LHCN-M2 (cell line): Measurements from ENCODE around the gene TTBK2. TPM values are rescaled to one million over a fixed set of nuclear protein-coding genes. Genes with fewer than 3 reads are reported as not detected.
"Not testable (repeated sequence)": the region's sequence is repeated elsewhere in the genome, so short reads cannot be mapped to it uniquely, and the experiment has no call there.

Source experiments
- DNase-seq: peaks from one replicate; pipeline ENCODE4 v3.0.0-alpha.2; 2012; ENCODE audit warnings: low read depth
- polyA plus RNA-seq: library from polyadenylated mRNA; unstranded; fragments of >200 nt; gene quantifications from one replicate; pipeline ENCODE4 v1.2.1, GENCODE V29; 2012; ENCODE audit warnings: missing spikeins
- total RNA-seq: library from RNA; depleted of rRNA; stranded (reverse); fragments of >200 nt; gene quantifications from 2 replicates; pipeline ENCODE4 v1.2.3, GENCODE V29; 2014; rRNA removed

TTBK2 gene
- total RNA-seq, result 4.0 and 9.6 TPM in 2 replicates
- polyA plus RNA-seq, result 1.9 TPM

GRCh38 chr15:42920519-42921341 is at the start of gene TTBK2:
Gene TTBK2 (minus strand): TSS chr15:42920778. CDS start chr15:42878617, 42,161 bp downstream.
- DNase-seq, result peak; percentile 98

- DNase-seq, result no peak
These were observed 43.9 kb upstream of the TTBK2 start for GRCh38 chr15:42964476-42964875.

DNA sequence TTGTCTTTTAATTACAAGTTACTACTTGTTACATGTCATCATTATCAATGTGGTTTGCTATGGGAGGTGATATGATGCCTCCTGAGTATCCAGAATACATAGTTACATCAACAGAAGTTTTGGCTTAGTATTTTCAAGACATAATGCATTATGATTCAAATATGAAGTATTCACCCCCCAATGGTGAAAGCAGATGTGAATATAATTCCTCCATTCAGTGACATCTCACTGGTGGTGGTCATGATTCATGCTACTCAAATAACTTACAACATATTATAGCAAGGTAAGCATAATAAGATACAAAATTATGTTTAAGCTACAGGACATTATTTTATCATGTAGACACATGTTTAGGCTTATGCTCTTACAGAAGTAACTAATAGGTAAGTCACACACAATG is 34.9 kb upstream of the TTBK2 start:
- peak; percentile 86 for DNase-seq

- no peak for DNase-seq
These were observed 33.7 kb upstream of the TTBK2 start for GRCh38 chr15:42954291-42954690.

- DNase-seq, result not testable (repeated sequence)
These were observed 28.3 kb upstream of the TTBK2 start for GRCh38 chr15:42948898-42949297.

DNA sequence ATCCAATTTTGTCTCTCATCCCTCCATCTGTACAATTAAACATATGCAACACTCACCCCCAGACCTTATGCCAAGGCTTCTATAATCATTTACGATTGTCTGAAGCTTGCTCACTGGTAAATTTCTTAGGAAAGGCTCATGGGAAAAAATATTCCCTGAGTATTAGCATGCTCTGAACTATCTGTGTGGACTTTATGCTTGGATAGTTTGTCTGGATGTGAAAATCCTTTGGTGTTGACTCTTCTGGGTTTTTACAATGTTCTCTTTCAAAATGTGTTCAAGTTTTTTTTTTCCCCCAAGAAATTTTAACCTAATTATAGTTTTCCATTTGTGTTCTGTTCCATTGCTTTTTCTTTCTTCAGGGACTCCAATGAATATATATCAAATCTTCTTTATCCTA is 19.9 kb upstream of the TTBK2 start:
- DNase-seq, result no peak

DNA sequence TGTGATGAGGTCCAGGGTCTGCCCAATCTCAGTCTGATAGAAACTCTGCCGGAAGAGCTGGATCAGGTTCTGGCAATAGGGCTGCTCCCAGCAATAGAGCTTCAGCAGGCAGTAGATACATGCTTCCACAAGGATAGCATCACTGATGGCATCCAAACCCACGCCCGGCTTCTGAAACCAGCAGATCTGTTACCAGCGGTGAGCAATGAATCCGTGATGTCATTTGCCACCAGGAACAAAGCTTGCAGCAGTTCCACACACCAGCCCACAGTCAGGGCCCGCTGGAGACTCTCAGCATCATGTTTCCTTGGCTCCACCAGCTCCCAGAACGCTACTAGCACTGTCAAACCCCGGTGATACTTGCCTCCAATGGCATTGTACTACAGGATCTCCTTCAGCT is 19.3 kb upstream of the TTBK2 start:
- DNase-seq, result no peak

DNA sequence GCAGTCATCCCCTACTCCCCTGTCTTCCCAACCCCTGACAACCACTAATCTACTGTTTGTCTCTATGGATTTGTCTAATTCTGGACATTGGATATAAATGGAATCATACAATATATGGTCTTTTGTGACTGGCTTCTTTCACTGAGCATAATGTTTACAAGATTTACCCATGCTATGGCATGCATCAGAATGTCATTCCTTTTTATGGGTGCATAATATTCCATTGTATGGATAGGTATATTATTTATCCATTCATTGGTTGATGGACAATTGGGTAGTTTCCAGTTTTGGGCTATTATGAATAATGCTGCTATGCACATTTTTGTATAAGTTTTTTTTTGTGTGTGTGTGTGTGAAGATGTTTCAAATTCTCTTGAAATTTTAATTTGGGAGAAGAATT is 16.6 kb upstream of the TTBK2 start:
- no peak for DNase-seq

GRCh38 chr15:42933886-42934667 is 13.5 kb upstream of the TTBK2 start:
- DNase-seq, result no peak

- DNase-seq, result no peak
These were observed 12.4 kb upstream of the TTBK2 start for GRCh38 chr15:42932833-42933515.

DNA sequence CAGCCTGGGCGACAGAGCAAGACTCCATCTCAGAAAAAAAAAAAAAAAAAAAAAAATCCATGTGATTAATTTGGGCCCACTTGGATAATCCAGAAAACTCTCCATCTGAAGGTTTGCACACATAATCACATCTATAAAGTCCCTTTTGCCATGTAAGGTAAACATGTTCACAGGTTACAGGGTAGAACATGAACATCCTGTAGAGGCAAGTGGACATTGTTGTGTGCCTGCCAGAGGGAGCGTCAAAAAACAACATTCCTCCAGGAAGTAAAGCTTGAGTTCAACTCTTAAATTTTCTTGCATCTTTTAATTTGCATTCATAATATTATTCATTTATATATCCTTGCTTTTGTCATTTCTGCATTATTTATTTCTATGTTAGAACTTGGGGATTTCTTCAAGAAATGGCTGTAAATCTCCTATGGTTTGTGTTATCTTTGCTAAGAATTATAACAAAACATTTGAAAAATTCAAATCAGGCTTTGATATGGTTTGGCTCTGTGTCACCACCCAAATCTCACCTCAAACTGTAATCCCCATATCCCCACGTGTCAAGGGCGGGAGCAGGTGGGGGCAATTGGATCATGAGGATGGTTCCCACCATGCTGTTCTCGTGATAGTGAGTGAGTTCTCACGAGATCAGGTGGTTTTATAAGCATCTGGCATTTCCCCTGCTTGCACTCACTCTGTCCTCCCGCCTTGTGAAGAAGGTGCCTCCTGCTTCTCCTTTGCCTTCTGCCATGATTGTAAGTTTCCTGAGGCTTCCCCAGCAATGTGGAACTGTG is 11.3 kb upstream of the TTBK2 start:
- DNase-seq, result no peak

GRCh38 chr15:42929306-42929848 is 8.8 kb upstream of the TTBK2 start:
- no peak for DNase-seq

GRCh38 chr15:42921342-42921731 is 759 bp upstream of the TTBK2 start:
- no peak for DNase-seq

DNA sequence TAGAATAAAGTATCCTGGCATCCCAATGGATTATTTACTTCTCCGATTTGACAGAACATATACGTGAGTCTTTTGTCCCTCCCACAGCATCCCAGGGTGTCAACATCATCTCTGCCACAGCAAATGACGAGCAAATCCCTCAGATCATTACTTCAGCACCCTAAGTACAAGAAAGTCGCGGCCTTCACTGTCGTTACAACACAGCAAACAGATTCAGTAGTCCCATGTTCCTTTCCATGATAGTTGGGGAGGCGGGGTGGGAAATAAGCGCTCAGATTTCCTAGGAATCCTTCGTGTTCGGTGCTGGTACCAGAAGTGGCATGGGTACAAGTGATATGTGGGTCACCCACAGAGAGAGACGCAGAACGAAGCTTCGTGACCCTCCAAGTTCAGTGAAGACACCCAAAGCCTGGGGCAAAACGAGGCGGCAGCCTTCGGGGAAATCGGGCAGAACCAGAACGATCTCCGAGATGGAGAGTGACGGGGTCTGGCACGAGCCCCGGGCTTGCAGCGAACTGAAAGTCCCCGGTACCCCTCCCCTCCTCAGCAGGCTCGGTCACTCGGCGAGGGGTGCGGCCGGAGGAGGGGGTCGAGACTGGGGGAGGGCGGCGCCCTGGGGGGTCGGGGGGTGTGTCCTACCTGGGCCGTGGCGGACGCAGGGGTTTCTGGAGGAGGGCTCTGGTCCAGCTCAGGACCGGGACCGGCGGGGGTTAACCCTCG is 619 bp downstream of the TTBK2 start:
- peak; percentile 41 for DNase-seq

DNA sequence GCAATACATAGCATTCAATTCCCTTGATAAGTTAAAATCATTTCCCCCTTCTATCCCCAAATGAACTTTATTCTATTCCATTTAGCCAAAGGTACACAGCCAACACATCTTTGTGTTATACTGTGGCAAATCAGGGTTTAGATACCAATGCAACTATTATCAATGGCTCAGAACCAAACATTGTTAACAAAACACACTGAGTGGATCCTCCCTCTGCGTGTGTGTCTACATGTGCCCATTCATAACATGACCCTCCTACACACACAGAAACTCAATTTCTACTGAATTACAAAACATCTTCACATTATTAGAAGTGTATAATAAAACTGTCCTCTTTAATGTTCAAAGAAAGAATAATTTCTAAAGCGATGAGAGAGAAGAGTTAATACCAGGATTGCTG is 1.3 kb downstream of the TTBK2 start:
- no peak for DNase-seq

GRCh38 chr15:42918047-42918446 is 2.5 kb downstream of the TTBK2 start:
- no peak for DNase-seq

GRCh38 chr15:42915654-42916315 is 4.8 kb downstream of the TTBK2 start:
- no peak for DNase-seq

- no peak for DNase-seq
These were observed 5.7 kb downstream of the TTBK2 start for GRCh38 chr15:42914728-42915497.

GRCh38 chr15:42911058-42911592 is 9.5 kb downstream of the TTBK2 start:
- DNase-seq, result peak; percentile 58
